GM18517 (cell line): Measurements from ENCODE around the gene ZNF71.

Experiments used
- ATAC-seq: cut with Tn5 transposase; IDR thresholded peaks from one replicate; pipeline ENCODE4 v1.9.1; 2021; ENCODE audit warnings: mild to moderate bottlenecking, moderate library complexity; ENCODE audit not compliant: unreplicated experiment

Gene ZNF71

DNA sequence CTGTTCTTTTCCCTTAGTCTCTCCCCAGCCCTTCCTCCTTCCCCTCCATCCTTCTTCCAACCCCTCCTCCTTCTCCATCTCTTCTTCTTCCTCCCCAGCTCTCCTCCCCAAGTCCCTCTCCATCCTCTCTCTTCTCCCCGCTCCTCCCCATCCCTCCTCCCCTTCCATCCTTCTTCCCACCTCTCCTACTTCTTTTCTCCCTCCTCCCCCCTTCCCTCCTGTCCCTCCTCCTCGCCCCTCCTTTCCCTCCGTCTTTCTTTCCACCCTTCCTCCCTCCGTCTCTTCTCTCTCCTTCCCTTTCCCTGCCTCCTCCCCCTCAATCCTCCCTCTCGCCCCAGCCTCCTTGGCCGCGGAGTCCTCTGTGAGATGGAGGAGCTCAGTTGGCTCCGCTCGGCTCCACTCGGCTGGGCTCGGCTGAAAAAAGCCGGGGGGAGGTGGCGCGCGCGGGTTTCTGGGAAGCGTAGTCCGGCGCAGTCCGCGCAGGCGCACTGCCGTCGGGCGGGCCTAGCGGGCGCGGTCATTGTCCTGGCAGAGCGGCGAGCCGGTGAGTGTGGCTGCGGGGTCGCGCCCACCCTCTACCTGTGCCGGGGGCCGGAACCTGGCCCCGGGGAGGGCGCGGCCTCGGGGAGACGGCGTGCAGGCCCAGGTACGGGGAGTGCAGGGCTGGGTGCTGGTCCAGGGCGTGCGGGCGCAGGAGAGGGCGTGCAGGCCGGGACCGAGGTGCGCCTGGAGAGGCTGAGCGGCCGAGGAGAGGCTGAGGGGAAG, at the start of gene ZNF71:
TSS of gene ZNF71 (plus strand) at position 520 of the 765 bp plus-strand sequence. CDS start 6,257 bp downstream, outside the sequence.
- peak; percentile 70 for ATAC-seq

DNA sequence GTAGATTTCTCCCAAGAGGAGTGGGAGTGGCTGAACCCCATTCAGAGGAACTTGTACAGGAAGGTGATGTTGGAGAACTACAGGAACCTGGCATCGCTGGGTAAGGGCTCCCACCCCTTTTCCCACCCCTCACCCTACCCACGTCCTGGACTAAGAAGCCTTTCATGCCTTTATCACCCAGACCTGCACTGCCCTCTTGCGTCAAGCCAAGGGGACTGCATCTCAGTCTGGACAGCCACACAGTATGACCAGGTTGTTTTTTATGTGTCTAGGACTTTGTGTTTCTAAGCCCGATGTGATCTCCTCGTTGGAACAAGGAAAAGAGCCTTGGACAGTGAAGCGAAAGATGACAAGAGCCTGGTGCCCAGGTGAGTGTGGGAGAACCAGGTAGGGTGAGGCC, 47.6 kb upstream of the ZNF71 start:
- ATAC-seq = no peak

DNA sequence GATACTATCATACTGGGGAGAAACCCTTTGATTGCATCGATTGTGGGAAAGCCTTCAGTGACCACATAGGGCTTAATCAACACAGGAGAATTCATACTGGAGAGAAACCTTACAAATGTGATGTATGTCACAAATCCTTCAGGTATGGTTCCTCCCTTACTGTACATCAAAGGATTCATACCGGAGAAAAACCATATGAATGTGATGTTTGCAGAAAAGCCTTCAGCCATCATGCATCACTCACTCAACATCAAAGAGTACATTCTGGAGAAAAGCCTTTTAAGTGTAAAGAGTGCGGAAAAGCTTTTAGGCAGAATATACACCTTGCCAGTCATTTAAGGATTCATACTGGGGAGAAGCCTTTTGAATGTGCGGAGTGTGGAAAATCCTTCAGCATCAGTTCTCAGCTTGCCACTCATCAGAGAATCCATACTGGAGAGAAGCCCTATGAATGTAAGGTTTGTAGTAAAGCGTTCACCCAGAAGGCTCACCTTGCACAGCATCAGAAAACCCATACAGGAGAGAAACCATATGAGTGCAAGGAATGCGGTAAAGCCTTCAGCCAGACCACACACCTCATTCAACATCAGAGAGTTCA, 40.7 kb upstream of the ZNF71 start:
- ATAC-seq = no peak

DNA sequence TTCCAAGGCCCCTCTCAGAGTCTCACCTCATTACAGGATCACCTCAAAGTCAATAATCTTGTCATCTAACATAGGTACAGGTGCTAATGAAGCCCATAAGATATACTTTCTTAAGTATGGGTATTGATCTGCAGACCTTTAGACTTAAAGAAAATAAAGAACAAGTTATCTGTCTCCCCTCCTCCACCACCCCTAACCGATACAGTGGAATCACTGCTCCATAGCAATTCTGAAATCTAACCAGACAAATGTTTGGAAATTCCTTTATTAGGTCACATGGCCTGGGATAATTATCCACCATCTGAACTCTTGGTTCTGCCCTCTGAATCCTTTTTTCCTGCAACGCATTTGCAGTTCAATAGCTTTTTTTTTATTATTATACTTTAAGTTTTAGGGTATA, 32.3 kb upstream of the ZNF71 start:
- ATAC-seq = no peak

DNA sequence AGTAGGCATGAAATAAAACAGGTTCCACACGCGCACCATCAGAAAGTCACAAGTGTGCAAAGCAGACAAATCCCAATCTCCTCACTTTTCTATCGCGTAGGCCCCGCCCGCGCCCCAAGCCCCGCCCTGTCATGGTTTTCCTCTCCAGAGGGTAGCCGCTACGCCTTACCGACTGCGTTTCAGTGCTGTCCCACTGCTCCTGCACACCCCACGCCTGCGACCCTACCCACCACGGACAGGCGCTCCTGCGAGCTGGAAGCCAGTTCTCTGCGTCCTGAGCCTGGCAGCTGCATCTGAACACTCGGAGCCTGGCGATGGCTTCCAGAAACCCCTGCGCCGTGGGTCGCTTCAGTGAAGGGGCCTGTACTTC, 28.2 kb upstream of the ZNF71 start:
- ATAC-seq = peak; percentile 33

DNA sequence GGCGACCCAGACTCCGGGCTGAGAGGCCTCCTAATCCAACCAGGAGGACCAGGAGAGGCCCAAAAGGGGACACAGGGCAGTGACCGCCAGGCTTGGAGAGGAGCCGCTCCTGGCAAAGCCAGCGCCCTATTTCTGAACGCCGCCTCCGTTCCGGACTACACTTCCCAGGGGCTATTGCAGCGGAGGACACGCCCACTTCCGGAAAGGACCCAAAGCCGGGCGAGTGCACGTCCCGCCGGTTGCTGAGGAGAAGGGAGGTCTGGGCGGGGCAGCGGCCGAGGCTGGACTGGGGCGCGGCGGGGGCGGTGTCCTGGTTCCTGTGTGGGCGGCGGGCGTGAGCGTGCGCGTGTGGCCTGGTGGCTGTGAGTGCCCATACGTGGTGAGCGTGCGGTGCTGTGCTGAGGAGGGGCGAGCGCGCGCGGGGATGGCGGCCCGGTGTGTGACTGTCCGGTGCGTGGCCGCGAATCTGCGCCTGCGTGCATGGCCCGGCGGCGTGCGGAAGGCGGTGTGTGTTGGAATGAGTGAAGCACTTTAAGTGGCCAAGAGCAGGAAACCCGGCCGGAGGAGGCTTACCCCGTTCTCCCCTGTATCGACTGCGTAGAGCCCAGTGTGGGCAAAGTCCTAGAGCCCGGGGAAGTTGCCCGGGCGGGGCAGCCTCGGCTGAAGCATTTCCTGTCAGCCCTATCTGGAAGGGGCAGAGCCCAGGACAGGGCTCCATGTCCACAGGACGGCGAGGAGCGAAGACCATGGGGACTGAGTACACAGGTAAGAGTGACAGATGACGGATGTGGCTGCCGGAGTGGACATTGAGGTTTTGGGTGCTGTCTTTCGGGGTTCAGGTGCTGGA, 27.6 kb upstream of the ZNF71 start, which contains the start of gene ZNF470:
TSS of gene ZNF470 (plus strand) at position 195 of the 847 bp plus-strand sequence. CDS start 2,844 bp downstream, outside the sequence.
- peak; percentile 88 for ATAC-seq

DNA sequence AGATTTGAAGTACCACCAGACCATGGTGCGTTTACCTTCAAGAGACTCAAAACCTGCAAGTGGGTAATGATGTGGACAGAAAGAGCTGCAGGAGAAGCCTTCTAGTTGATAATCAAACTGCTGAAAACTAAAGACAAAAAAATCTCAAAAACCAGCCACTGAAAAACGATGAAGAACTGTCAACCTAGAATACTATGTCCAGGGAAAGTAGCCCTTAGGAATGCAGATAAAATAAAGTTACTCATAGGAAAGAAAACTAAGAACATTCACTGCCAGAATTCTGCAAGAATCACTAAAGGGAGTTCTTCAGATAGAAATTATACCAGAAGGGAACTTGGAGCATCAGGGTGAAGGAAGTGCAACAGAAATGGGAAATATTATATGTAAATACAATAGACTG, 22.5 kb upstream of the ZNF71 start:
- ATAC-seq = no peak

DNA sequence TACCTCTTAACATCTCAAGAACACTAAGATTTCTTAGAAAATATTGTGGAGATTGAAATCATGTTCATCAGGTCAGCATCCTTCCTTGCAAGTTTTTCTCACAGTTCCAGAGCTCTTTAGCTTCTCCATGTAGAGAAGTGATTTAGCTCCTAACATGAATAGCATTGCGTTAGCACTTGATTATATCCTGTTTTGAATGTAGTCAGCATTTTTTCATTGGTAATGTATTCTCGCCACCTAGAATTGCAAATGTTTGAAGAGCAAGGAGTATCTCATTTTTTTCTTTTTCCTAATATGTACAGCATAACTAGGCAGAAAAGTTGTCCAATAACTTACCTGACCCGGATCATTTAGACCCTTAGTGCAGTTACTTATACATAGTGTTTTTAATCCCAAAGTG, 21.2 kb upstream of the ZNF71 start:
- no peak for ATAC-seq

DNA sequence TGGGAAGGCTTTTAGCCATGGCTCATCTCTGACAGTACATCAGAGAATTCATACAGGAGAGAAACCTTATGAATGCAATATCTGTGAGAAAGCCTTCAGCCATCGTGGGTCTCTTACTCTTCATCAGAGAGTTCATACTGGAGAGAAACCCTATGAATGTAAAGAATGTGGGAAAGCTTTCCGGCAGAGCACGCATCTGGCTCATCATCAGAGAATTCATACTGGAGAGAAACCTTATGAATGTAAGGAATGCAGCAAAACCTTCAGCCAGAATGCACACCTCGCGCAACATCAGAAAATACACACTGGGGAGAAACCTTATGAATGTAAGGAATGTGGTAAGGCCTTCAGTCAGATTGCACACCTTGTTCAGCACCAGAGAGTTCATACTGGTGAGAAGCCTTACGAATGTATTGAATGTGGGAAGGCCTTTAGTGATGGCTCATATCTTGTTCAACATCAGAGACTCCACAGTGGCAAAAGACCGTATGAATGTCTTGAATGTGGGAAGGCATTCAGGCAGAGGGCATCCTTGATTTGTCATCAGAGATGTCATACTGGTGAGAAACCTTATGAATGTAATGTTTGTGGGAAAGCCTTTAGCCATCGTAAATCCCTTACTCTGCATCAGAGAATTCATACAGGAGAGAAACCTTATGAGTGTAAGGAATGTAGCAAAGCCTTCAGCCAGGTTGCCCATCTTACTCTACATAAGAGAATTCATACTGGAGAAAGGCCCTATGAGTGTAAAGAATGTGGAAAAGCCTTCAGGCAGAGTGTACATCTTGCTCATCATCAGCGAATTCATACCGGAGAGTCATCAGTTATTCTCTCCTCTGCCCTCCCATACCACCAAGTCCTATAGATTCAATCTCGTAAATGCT, 17.1 kb upstream of the ZNF71 start:
- no peak for ATAC-seq

DNA sequence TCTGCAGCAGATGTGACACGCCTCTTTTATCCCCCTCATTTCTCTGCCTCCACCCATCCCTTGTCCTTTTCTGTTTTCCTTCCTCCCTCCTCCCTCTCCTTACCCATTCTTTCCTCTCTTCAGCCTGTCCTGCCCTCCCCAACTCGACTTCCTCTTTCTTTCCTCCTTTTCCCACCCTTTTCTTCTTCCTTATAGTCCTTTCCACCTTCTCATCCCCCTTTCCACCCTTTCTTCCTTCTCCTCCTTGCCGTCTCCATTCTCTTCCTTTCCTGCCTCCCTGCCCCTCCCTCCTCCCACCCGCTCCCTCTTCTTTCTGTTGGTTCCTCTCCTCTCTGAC, 688 bp upstream of the ZNF71 start:
- ATAC-seq = no peak

DNA sequence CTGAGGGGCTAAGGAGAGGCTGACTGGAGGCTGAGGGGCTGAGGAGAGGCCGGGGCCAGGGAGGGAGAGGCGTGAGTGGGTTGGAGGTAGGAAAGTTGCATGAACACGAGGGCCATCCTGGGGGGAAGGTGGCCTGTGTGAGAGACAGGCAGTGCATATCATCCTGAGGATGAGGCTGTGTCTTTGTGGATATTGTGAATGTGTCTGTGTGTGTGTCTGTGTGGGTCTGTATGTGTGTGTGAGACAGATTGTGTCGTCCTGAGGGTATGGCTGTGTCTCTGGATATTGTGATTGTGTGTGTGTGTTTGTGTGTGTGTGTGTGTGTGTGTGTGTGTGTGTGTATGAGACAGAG, 422 bp downstream of the ZNF71 start:
- no peak for ATAC-seq

DNA sequence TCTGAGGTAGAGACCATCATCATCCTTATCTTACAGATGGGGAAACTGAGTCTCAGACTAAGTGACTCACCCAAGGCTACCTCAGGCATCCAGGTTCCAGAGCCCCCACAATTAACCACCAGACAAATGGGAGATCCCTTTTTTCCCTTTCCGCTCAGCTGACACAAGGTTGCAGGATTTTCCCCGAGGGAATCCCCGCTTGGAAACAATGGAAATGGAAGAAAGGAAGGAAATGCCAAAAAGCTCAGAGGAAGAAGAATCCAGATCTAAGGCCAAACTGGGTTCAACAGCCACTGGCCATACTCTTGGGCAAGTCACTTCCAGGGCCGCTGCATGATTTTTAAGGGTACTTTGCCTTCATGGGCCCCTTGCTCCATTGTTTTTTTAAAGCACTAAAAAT, 1.6 kb downstream of the ZNF71 start:
- no peak for ATAC-seq

DNA sequence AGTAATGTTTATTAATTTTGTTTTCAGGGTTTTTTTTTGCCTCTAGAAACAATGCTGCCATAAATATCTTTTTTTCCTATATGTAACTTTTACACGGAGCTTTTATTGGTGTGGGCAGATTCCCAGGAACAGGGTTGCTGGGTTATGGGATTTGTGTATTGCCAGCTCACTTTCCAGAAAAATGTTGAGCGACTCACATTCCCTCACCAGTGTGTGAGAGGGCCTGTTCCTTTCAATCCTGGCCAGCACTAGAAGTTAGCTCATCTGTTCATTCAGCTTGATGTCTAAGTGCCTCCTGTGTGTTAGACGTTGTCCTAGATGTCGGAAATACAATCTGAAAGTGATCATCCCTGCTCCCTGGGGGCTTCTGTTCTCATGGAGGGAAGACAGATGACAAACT, 2.6 kb downstream of the ZNF71 start:
- ATAC-seq = no peak

DNA sequence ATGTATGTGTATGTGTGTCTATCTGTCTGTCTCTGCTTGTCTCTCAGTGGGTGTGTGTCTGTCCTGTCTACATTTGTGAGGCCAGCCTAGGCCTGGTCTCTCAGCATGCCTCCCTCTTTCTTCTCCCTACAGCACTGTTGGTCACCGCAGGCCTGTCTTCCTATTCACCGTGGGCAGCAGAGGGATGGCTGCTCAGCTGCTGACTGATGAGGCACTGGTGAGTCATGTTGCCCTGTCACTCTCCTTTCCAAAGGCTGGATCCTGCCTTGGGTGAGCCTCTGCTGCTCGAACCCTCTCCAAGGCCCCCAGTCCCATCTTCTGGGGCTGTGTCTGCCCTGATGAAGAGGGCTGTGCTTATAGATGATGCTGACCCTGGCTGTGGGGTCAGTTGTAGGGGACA, 6.3 kb downstream of the ZNF71 start:
- no peak for ATAC-seq

DNA sequence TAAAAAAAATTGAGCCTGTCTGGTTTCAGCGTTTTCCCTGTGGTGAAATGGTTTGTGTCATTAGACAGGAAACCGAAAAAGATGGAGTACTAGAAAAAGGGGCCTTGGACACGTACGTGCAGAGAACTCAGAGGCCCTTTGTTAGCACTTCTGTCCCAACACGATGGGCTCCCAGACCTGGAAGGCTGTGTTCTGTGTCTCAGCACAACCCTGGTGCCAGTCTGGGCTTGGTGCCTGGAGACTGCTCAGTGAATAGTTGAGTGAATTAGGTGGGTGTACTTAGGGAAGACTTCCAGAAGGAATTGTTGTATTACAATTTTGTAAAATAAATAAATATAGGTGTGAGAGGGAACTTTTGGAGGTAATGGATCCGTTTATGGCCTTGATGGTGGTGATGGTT, 8.7 kb downstream of the ZNF71 start:
- ATAC-seq = no peak

DNA sequence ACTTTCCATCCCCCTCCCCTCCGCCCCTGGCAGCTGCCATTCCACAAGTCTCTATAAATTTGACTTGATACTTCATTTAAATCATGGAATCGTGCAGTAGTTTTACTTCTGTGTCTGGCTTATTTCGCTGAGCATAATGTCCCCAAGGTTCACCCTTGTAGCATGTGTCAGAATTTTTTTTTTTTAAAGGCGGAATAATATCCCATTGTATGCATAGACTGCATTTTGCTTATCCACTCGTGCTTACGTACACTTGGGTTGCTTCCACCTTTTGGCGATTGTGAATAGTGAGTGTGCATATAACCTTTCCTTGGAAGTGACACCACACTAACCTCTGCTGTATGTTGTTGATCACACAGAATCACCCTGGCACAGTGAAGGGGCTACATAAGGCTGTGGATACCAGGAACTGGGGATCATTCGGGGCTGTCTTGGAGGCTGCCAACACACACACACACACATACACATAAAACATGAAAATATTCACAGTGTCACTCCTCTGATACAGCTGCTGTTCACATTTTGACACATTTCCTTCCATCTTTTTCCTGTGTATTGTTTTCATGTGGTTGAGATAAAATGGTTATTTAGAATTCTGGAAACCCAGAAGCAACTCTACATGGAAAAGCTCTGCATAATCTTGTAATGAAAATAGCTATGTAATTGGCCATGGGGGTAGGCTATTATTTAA, 13.3 kb downstream of the ZNF71 start:
- no peak for ATAC-seq

DNA sequence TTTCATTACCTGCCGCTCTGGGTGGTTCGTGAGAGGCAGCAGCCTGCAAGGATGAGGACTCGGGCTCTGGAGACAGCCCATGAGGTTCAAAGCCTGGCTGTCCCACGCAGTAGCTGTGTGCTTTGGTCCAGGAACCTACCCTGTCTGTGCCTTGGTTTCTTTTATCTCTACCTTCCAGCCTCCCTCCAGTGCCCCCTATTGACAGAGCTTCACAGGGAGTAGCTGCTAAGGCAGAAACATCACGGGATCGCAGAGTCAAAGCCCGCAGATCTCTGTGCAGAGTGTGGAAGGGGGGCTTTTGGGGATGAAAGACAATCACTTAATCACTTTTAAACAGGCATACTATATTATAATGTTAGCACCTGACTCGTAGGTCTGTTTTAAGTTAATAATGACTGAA, 16.2 kb downstream of the ZNF71 start:
- ATAC-seq = no peak

DNA sequence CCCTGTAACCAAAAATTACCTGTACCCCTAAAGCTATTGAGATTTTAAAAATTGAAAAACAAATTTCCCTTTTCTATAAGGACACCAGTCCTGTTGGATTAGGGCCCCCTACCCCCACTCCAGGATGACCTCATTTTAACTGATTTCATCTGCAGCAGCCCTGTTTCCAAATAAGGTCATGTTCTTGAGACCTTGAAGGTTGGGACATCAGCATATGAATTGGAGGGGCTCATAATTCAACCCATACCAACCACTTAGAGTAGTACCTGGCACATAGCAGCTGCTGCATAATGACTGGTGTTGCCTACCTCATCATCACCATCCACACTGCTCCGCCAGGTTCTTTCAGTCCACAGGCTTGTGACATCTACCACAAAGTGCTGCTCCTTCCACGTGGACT, 17.6 kb downstream of the ZNF71 start:
- no peak for ATAC-seq

DNA sequence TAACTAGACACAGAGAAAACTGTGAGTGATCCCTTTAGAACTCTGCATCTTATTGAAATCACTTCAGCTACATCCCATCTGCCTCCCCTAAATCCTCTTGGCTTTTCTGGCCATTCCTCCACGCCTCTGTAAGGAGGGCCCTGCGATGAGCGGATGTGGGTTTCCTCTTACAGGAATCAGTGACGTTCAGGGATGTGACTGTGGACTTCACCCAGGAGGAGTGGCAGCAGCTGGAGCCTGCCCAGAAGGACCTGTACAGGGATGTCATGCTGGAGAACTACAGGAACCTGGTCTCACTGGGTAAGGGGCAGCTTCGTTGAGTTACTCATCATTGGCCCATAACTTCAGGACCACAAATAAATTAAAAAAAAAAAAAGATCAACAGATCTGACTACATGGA, 18.5 kb downstream of the ZNF71 start:
- ATAC-seq = no peak

DNA sequence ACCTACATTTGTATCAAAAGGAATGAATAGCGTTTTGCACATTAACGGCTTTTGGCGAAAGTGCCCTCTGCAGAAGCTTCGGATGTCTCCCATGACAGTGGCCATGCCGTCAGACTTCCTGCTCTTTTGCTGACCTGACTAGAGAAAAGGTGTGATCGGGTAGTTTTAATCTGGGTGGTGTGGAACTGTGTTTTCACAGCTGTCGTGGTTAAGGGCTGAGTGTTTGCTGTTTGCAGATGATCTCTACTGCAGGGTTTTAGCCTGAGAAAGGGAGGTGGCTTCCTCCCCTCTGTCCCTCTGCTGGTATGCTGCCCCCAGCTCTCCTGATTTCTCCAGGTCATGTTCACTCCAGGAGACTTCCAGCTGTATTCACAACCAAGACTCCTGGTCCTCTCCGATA, 22.4 kb downstream of the ZNF71 start:
- no peak for ATAC-seq
